Esophagus muscularis mucosa (tissue), 4 donors: ENCODE measurements around the gene ZNF827. TPM values are rescaled to one million over a fixed set of nuclear protein-coding genes. Genes with fewer than 3 reads are reported as not detected.

Source experiments
- DNase-seq: peaks from one replicate; pipeline ENCODE4 v3.0.0-alpha.2; 2017; ENCODE audit errors: extremely low spot score
- H3K27ac ChIP-seq, 4 donors: fragments of 200-600 bp; sonication (generic); replicated peaks in 1 of 4; 1 replicate in 3 of 4; 2 replicates in 1 of 4; pipeline ENCODE4 v1.5.1; 2016 to 2019; ENCODE audit warnings: mild to moderate bottlenecking in 1 of 4
- H3K27me3 ChIP-seq, 4 donors: fragments of 200-600 bp; sonication (generic); one replicate each; pipeline versions ENCODE4 v1.5.1 to v1.6.0; 2016 to 2019
- H3K36me3 ChIP-seq, 4 donors: fragments of 200-600 bp; sonication (generic); one replicate each; pipeline ENCODE4 v1.5.1; 2016 to 2019
- H3K4me1 ChIP-seq, 4 donors: fragments of 200-600 bp; sonication (generic); one replicate each; pipeline ENCODE4 v1.5.1; 2016 to 2019
- H3K4me3 ChIP-seq, 4 donors: fragments of 200-600 bp; sonication (generic); 1 replicate in 2 of 4; 2 replicates in 2 of 4; pipeline ENCODE4 v1.5.1; 2016 to 2019; ENCODE audit warnings: mild to moderate bottlenecking in 4 of 4, moderate library complexity in 1 of 4
- H3K9me3 ChIP-seq, 4 donors: fragments of 200-600 bp; sonication (generic); 1 replicate in 3 of 4; 2 replicates in 1 of 4; pipeline ENCODE4 v1.5.1; 2016 to 2019
- EP300 ChIP-seq: sonication (generic); formaldehyde crosslinking; IDR thresholded peaks from one replicate; pipeline ENCODE4 v1.6.1; 2017; ENCODE audit warnings: antibody characterized with exemption
- POLR2A ChIP-seq: fragments of 450-650 bp; IDR thresholded peaks from one replicate; pipeline ENCODE4 v1.6.1; 2017; ENCODE audit warnings: antibody characterized with exemption, moderate library complexity, mild to moderate bottlenecking, low read depth
- POLR2AphosphoS5 ChIP-seq, 2 donors: sonication (generic); formaldehyde crosslinking; IDR thresholded peaks; one replicate each; pipeline ENCODE4 v1.6.1; 2017; ENCODE audit warnings: antibody characterized with exemption in 2 of 2
- WGBS: methylation state at CpG from one replicate; pipeline ENCODE4 v1.1.5; 2018; 5-methylcytosine and 5-hydroxymethylcytosine counted together
- intact Hi-C: fragments of 100-400 bp; cut with DNase I; formaldehyde crosslinking; loops from one replicate; pipeline ENCODE4 v1.15.1; 2023
- small RNA-seq, 3 donors: library from RNA; depleted of rRNA; stranded (forward); fragments of <200 nt; gene quantifications; one replicate each; pipeline ENCODE3, GENCODE V24; 2016
- total RNA-seq, 4 donors: library from RNA; depleted of rRNA; stranded (reverse); fragments of >200 nt; gene quantifications; one replicate each; pipeline versions ENCODE4 v1.1.0 to v1.2.1, GENCODE V29; 2016
- TF ChIP-seq, protein P1 (sequence below), 3 experiments: fragments of 200-600 bp in 2 of 3; fragments of 450-650 bp in 1 of 3; sonication (generic) in 2 of 3; IDR thresholded peaks; one replicate each; pipeline ENCODE4 v1.5.1; 2017 to 2019; ENCODE audit warnings: antibody characterized with exemption in 3 of 3, mild to moderate bottlenecking in 2 of 3, moderate library complexity in 1 of 3

ZNF827 gene
- total RNA-seq, 4 donors from 2014 or later: 11.1 to 27.2 (median 19.0) TPM

DNA sequence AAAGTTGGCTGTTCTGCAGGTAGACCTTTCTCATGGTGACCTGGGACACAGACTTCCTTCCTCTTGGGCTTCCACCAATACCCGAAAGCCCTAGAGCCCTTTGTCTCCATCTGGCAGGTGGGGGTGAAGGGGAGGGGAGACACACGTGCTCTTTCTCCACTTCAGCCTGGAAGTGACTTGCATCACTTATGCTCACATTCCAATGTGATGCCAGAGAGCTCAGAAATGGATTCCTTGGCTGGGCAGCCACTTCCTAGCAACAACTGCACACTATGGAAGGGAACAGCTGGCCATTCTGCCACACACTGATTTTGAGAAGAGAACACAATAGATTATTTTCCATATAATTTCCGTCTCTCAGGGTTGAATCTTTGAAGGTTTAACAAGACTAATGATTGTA is 222.4 kb downstream of the ZNF827 start:
- H3K27ac ChIP-seq: no peak overlapping the region
- H3K9me3 ChIP-seq: peaks cover 0 to 9% (median 3%) of the 10 kb centered on the region in 4 donors
- H3K4me3 ChIP-seq: no peak overlapping the region
- TF ChIP-seq, protein P1, sequence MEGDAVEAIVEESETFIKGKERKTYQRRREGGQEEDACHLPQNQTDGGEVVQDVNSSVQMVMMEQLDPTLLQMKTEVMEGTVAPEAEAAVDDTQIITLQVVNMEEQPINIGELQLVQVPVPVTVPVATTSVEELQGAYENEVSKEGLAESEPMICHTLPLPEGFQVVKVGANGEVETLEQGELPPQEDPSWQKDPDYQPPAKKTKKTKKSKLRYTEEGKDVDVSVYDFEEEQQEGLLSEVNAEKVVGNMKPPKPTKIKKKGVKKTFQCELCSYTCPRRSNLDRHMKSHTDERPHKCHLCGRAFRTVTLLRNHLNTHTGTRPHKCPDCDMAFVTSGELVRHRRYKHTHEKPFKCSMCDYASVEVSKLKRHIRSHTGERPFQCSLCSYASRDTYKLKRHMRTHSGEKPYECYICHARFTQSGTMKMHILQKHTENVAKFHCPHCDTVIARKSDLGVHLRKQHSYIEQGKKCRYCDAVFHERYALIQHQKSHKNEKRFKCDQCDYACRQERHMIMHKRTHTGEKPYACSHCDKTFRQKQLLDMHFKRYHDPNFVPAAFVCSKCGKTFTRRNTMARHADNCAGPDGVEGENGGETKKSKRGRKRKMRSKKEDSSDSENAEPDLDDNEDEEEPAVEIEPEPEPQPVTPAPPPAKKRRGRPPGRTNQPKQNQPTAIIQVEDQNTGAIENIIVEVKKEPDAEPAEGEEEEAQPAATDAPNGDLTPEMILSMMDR (IDR thresholded peaks at IDR 0.05): no peak
- no peak for TF ChIP-seq EP300
- TF ChIP-seq POLR2A: no peak
- no peak for TF ChIP-seq POLR2AphosphoS5 (IDR thresholded peaks at IDR 0.05)
- DNase-seq: no peak
- no peaks in the 10 kb centered on the region for H3K4me1 ChIP-seq
- H3K27me3 ChIP-seq: no peaks in the 10 kb centered on the region
- 76% methylated on average over 3 of the region's 3 CpGs for WGBS
- intact Hi-C loops: no loop called here
- H3K36me3 ChIP-seq: no peaks in the 10 kb centered on the region

- WGBS: 89% methylated on average over 3 of the region's 3 CpGs
- H3K9me3 ChIP-seq: peaks cover 0 to 9% (median 4%) of the 10 kb centered on the region in 4 donors
- no peaks in the 10 kb centered on the region for H3K36me3 ChIP-seq
- peaks cover 0 to 4% (median 0%) of the 10 kb centered on the region in 4 donors for H3K4me1 ChIP-seq
- no peak overlapping the region for H3K27ac ChIP-seq
- intact Hi-C loops: no loop called here
- no peak for TF ChIP-seq EP300
- TF ChIP-seq POLR2A: no peak
- TF ChIP-seq, protein P1 (IDR thresholded peaks at IDR 0.05): no peak
- TF ChIP-seq POLR2AphosphoS5 (IDR thresholded peaks at IDR 0.05): no peak
- DNase-seq: no peak
- no peak overlapping the region for H3K4me3 ChIP-seq
- no peaks in the 10 kb centered on the region for H3K27me3 ChIP-seq
These were observed 228.8 kb downstream of the ZNF827 start for GRCh38 chr4:145709843-145710242.

DNA sequence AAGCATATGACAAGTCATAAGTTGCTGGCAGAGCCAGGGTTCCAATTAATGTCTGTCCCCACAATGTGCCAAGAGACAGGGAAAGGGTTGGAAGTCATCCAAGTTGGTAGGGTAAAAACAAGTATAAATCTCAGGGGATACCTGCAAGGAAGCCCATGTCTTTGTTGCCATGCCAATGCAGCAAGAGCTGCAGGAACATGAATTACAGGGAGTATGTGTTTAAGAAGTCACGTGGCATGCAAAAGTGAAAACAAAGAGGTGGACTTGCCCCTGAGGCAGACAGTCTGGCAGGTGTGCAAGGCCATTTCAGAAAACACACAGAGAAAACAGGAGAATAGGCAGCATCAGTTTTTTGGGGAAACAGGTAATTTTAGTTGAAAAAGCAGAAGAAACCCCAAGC is 229.3 kb downstream of the ZNF827 start:
- H3K4me3 ChIP-seq: no peak overlapping the region
- no peaks in the 10 kb centered on the region for H3K27me3 ChIP-seq
- DNase-seq: no peak
- H3K4me1 ChIP-seq: peaks cover 0 to 4% (median 0%) of the 10 kb centered on the region in 4 donors
- WGBS: 86% methylated on average over 1 of the region's 1 CpG
- no peak for TF ChIP-seq EP300
- TF ChIP-seq, protein P1 (IDR thresholded peaks at IDR 0.05): no peak
- TF ChIP-seq POLR2A: no peak
- no peak for TF ChIP-seq POLR2AphosphoS5 (IDR thresholded peaks at IDR 0.05)
- no peak overlapping the region for H3K27ac ChIP-seq
- peaks cover 0 to 9% (median 4%) of the 10 kb centered on the region in 4 donors for H3K9me3 ChIP-seq
- intact Hi-C loops: no loop called here
- no peaks in the 10 kb centered on the region for H3K36me3 ChIP-seq

Small RNAs within 50 kb of the gene (small RNA-seq; reads per million reads assigned to genes)
- 0 reads per million in 3 donors for gene RF00019

Other genes with a start within 250 kb of the ZNF827 start
- 10 to 100 TPM; 22.7 to 30.4 (median 24.7) TPM for gene LSM6, start 236.9 kb upstream of the ZNF827 start, total RNA-seq